Suppressor macrophage treated with lipopolysaccharide for 1 hour (primary cell): ENCODE data around the gene FKRP.

Experiments
- DNase-seq, 3 donors: peaks; one replicate each; pipeline ENCODE4 v3.0.0-alpha.2; 2020 to 2022

Gene FKRP

DNA sequence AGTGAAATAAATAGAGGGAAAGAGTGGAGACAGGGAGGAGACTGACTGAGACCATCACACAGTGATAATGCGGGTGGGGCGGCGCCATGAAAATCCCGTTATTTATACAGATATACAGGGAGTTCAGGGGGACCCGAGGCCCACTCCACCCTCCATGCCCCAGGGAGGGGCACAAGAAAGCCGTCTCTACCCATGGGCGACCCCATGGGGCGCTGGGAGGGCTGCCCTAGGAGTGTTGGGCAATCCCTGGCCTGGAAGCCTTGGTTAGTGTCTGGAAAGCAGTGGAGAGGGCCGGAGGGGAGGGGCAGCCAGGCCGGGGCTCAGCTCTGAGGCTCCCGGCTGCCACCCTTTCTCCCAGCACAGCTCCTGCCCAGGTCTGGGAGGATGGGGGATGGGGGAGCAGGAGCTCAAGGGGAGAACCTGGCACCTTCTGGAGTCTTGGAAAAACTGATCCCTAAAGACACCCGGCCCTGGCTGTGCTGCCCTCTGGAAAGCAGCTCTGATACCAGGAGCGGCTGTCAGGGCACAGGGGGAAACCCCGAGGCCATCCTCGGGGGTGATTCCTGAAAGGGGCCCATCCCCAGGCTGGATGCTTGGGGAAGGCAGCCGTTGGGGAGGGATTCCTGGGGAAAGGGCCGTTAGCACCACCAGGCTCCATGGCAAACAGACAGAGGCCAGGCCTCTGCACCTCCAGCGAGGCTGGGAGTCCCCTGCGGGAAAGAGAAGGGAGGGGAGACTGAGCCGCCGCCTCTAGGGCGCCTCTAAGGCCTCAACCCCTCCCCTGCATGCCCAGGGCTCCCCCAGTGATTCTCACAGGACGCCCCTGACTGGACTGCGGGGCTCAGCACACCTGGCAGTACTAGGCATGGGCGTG lies 26.0 kb upstream of the FKRP start:
- no peak for DNase-seq

DNA sequence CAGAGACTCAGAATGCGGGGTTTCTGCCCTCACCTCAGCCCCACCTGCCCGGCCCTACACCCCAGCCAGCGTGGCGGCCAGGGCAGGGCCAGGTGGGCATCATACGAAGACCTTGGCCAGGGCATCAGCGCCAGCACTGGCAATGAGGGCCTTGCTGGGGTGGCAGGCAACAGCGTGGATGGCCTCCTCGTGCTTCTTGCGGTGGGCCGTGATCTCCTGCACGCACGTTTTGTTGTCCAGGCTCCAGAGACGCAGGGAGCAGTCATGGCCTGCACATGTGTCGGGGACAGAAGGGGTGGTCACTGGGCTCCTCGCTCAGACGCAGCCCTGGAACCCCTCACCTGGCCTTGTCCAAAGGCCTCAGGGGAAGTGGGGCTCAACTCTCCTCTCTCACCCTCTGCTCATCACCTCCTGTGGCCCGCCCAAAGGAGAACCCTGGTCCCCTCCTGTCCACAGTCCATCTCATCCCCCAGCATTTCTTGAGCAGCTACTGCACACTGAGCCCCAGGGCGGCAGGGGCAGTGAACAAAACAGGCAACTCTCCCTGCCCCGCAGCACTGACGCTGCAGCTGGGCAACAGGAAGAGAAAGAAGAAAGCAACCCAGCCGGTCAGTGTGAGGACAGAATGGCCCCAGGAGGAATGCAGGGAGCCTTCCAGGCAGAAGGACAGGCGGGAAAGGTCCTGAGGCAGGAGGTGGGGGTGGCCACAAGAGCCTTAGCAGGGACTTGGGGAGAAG lies 25.2 kb upstream of the FKRP start:
- no peak for DNase-seq

DNA sequence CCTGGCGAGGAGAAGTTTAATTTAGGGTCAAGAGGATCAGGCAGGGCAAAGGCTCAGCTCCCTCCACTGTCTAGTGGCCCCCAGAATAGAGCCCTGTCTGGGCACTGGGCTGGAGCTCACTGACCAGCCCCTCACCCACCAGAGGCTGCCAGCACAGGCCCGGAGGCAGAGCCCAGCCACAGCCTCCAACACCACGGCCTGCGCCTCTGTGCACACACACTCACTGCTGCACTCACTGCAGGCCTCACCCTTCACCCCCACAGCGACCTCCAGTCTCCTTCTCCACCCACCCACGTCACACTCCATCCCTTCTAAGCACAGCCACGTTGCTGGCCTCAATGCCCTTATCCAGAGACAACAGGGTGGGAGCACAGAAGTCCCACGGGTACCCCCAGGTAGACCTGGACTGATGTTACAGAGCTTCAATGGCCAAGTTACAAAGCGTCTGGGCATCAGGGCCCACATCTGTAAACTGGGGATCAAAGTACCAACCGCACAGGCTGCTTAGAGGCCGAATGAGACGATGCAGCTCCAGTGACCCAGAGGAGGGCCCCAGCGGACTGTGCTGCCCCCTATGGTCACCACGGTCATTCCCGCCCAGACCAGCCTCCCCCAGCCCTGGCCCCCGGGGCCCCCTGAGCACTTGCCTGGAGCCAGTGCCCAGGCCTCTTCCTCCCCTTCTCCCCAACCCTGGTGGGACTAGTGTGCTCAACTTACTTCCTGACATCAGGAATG lies 24.4 kb upstream of the FKRP start:
- no peak for DNase-seq

DNA sequence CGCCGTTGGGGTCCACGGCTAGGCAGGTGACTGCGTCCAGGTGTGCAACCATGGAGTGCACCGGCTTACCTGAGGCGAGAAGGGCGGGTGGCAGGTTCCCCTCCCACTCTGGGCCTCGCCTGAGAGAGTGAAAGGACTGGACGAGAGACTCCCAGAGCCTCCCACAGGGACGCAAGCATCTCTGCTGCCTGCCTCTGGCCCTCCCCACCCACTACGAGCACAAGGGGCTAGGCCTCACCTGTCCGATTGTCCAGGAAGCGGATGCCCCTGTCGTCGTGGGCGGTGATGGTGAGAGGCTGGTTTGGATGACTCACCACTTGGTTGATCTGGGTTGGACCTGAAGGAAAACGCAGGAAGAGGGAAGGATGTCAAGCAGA lies 23.9 kb upstream of the FKRP start:
- DNase-seq: no peak

DNA sequence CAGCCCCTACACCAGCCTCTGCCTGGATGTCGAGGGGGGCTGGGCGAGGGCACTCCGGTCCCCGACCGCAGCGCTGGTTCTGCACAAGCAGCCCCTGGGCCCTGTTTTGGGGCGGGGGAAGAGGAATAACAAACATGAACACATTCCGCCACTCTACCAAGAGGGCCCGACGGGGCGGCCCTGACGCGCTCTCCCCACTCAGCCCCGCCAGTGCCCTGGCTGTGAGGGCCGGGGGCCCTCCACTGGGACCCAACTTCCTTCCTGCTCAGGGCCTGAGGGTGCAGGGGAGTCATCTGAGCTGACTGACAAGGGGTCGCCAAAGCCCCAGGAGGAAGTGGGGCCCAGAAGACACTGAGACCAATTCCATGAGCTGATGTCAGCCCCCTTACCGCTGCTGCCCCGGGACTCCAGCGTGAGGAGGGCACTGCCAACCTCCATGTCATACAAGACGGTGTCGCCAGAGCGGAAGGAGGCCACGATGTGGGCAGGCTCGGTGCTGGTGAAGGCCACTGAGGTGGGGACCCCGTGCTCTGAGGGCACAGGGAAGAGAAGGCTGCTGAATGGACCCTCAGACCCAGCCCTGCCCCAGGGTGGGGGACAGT lies 23.3 kb upstream of the FKRP start:
- DNase-seq: no peak

DNA sequence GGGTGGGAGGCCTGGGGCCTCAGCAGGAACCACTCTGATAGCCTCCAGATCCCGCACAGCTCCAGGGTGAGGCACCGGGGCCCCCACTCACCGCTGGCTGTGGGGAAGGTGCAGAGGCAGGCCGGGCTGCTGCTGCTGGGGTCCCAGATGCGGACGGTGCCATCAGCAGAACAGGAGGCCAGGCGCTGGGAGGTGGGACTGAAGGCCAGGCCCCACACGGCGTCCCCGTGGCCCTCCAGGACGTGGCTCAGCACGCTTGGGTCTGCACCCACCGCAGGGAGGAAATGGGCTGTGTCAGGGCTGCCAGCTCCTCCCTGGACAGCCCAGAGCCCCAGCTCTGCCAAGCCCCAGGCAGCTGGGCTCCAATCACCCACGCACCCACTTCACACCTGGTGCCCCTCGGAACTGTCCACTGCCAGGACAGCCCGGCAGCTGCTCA lies 22.8 kb upstream of the FKRP start:
- no peak for DNase-seq

DNA sequence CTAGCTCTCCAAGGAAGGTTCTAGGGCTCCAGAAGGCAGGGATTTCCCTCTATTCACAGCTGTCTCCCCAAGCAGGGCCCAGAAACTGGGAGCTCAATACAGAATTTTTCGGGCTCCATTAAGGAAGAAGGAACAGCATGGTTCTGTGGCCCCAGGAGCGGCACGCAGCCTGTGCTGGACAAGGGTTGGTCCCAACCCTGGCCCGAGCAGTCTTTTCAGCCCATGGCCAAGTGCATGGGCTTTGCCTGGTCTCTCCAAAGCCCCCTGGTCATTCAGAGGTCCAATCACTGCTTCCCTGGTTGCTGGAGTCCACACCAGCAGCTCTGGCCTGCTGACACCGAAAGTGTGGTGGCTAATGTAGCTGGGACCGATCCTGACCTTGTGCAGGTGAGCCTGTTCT lies 22.4 kb upstream of the FKRP start:
- no peak for DNase-seq

DNA sequence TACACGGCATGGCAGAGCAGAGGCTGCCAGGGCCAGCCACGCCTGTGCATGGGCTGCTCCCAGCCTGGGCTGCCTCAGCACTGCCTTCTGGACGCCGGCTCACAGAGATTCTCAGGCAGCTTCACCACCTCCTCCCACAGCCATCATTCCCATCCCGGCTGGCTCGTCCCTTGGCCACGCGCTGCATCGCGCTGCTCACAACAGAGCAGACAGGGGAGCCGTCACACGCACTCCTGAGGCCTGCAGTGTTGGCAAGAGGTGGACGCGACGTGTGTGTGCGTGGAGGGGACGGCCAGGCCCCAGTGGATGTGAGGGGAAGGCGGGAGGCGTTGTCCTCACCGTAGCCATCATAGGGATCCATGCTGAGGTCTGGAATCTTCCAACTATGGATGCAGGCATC lies 21.4 kb upstream of the FKRP start:
- DNase-seq: no peak

DNA sequence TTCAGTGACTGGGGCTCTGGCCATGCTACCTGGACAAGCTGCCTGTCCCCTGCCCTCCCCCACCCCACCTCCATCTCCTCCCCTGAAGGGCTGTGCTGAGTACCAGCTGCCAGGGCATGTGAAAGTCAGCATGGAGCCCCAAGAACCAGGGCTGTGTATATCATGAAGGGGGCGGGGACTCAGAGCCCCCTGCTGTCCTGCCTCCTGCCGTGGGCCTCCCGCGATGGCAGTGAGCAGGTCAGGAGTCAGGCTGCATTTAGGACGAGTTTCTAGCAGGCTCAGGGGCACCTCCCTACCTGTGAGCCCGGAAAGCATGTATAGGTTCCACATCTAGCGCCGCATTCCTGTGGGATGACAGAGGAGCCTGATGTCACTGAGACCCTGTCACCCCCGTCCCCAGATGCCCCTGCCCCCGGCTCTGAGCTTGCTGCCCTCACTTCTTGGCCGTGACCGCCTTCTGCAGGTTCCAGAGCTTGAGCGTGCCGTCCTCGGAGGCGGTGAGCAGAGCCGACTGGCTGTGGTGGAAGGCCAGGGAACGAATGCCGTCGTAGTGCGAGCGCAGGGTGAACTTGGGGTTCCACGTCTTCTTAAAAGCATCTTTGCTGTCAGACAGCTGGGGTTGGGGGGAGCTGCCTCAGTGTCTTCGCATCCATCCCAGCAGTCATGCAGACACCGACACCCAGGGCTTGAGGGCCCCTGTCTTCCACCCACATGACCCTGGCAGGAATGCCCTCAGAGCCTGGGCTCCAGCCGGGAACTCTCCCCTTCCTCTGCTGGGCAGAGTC lies 20.6 kb upstream of the FKRP start:
- DNase-seq: no peak

DNA sequence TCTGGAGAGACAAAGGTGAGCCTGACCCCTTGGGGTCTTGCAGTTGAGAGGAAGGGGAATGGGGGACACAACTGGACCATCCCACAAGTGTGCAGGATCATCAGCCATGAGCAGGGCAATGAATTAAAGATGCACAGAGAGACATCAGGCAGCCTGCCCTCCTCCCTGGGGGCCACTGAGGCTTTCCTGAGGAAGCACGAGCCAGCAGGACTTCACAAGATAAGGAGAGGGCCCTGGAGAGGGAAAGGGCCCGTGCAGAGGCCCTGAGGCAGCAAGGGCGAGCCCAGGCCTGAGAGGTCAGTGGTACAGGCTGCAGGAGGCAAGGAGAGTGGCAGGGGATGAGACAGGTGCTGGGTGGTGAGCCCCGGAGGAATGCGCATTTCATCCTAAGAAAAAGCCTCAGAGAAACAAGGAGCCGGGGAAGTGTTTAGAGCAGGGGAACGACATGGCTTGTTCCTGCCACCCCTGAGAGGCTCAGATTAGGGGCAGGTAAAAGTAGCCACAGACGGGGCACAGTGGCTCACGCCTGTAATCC lies 19.9 kb upstream of the FKRP start:
- DNase-seq: no peak

DNA sequence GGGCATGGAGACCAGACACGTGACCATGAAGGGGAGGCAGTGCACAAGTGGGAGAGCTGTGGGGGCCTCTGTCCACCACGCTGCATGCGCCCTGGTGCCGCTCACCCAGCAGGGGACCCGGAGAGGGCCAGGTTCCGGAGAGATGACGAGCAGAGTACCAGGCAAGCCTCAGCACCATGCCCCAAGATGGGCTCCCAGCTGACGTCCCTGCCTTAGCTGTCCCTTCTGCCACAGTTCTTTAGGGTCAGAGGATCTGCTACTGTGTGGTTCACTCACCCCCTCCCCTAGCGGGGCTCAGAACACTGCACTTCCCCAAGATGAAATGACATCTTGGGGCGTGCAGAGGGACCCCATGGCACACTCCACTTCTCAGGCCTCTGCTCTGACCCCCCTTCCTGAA lies 19.3 kb upstream of the FKRP start:
- no peak for DNase-seq

DNA sequence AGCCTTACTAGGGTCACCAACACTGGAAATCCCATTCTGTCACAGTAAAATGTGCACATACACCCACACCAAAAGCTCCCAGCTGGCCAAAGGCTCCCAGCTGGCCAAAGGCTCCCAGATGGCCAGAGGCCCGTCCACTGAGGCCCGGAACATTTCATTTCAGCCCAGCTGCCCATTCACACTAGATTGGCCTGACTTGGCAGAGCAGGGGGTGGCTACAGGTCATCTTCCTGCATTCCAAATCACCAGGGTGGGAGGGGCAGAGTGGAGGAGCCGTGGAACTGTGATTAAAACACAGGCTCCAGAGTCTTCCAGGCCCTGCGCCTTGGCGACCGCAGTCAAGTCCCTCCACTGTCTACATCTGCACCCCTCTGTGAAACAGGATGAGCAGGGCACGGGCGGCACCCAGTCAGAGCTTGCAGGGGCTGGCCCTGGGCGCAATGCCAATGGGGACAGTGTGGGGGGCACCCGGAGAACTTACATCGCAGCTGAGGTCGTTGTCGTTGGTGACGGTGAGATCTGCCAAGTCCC lies 18.8 kb upstream of the FKRP start:
- DNase-seq: peak in 2 of 3 donors; percentile 38 to 44

DNA sequence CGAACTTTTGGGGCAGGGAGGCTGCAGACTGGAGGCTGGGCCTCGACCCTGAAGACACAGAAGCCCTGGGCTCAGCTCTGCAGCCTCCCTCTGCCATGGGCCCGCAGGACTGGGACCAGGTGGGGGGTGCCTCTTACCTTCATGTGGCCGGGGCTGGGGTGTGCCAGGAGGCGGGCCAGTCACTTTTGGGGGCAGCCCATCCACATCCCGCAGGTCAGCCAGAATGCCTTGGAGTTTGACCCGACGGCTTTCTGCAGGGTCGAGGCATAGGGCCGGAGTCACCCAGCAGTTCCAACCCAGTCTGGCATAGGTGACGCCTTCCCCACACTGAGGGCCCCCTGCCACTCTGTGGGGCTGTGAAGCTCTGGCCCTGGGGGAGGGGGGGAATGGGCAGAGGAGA lies 18.1 kb upstream of the FKRP start:
- no peak for DNase-seq

DNA sequence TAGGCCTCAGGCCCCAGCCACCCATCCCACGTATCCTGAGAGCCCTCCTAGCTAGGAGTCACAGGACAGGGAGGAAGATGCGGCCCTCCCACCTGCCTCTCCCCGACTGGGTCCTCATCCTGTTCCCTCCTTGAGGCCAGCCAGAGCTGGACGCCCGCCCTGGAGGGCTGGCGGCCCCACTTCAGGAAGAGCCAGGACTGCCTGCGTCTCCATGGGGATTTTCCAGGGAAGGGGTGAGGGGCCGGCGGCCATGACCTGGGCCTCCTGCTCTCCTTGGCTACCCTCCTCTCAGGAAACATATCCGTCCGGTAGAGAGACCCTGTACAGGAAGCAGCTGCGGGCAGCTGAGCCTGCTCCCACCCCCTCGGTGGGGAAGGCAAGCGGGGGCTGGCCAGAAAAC lies 17.6 kb upstream of the FKRP start:
- DNase-seq: no peak

DNA sequence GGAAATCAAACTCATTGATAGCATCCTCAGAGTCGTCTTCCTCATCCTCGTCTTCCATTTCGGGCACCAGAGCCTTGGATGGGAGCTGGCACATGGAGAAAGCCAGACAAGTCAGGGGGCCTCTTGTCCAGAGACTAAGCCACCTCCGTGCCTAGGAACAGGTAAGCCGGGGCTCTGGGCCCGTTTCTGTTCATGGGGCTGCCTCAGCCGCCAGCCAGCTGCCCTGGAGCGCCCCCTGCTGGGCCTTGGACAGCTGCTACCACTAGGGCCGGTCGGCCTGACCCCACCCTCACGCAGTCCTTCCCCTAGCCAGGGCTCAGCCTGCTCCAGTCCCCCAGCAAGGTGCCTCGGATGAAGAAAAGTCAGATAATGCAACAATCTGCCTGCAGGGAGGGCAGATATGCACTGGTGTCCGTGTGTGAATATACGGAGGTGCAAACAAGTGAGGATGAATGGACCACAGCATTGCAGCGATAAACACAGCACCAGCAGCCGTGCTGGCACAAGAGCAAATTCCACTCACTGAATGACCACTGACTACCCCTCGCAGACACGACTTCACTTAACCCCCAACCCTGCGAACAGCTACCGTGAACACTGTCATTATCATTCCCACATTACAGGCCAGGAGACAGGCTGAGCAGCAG lies 17.0 kb upstream of the FKRP start:
- DNase-seq: peak; percentile 74 to 93 (median 87)

DNA sequence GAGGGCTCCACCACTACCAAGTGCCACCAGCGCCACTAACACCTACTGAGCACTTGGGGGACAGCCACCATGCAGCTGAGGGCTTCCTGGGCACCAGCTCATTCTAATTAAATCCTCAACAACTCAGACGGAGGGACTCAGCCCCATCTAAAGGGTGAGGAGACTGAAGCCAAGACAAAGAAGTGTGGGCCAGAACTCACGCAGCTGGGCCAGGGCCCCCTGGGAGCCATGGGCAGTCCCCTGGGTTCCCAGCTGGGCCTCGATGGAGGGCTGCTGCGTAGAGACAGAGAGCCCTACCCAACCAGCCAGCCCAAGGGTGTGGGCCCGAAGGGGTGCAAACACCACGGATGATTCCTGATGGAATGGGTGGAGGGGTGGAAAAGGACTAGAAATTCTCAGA lies 16.2 kb upstream of the FKRP start:
- DNase-seq: no peak

DNA sequence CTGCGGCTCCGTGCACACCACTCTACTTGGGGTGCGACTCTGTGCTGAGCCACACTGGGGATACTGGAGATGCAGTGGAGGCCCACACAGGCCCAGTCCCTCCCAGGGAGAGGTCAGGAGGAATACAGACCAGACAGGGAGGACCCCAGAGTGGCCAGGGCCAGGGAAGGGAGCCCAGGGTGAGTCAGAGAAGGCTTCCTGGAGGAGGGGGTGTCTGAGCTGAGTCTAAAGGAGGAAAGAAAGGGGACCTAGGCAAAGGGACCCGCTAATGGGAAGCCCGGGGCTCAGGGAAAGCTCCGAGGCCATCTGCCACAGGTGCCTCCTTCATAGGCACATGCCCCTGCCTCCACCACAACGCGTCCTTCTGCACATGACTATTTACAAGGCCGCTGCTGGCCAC lies 15.7 kb upstream of the FKRP start:
- DNase-seq: no peak

DNA sequence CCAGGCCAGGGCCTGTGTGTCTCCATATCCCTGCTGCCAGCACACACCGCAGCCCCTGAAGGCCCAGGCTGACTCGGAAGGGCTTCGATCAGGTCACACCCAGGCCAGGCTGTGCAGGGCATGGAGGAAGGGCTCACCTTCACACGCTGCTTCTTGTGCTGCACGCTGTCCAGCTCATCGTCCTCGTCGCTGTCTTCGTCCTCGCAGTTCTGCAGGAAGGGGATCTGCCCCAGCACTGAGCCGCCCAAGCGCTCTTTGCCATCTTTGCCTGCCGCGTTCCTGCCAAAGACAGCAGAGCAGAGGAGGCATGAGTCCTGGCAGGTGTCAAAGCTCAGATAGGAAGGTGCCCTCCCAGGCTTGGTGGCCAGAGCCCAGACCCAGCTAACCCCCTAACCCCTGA lies 15.3 kb upstream of the FKRP start:
- no peak for DNase-seq

DNA sequence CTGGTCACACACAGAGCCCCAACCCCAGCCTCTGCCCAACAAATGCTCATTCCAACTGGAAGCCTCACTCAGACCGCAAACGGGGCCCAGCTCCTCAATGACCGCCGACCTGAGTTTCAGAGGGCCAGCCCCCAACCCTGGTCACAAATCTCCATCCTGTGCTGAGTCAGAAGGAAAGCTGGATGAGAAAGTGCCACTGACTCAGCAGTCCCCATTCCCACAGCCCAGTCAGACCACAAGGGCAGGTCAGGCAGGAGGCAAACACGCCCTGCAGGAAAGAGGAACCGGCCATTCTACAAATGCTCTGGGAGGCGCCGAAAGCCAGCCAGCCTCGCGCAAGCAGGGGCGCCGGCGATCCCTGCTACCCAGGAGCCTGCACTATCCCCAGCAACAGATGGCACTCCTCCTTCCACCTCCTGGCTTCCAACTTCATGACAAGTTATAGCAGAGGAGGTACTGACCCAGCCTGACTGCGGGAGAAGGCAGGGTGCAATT lies 14.8 kb upstream of the FKRP start:
- peak; percentile 89 to 93 (median 90) for DNase-seq

DNA sequence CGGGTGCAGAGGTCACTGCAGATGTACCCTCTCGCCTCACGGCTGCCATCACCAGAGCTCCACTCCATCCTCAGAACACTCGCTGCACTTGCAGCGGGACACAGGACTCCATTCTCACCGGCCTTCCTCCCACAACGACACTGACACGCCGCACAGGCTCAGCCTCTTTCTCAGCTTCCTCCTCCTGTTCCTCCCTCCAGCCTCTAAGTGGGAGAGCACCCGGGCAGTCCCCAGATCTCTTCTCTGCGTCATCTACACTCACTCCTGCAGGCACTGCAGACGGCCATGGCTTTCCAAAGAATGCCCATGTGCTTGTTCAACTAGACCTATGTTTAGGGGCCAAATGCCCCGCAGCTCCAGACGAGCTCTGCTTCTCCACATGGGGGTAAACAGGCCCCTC lies 14.3 kb upstream of the FKRP start:
- peak; percentile 92 to 93 (median 92) for DNase-seq
